NCI-H1092 treated with DMSO at 0.1 percent for 48 hours (cell line): Measurements from ENCODE around the gene JUND.

Experiments used
- DNase-seq: peaks from one replicate; lab custom pipeline; 2025; lab: John Stamatoyannopoulos, UW

The JUND gene

GRCh38 chr19:18290302-18291018 is 9.0 kb upstream of the JUND start:
- DNase-seq, result no peak

GRCh38 chr19:18289471-18290301 is 8.3 kb upstream of the JUND start:
- no peak for DNase-seq

- no peak for DNase-seq
Measured at GRCh38 chr19:18287836-18288772, 6.7 kb upstream of the JUND start.

- no peak for DNase-seq
Measured at GRCh38 chr19:18286973-18287635, 5.7 kb upstream of the JUND start.

- no peak for DNase-seq
Measured at GRCh38 chr19:18284712-18285360, 3.4 kb upstream of the JUND start.

- no peak for DNase-seq
Measured at GRCh38 chr19:18283338-18283737, 1.9 kb upstream of the JUND start.

- DNase-seq, result no peak
Measured at GRCh38 chr19:18282788-18283141, 1.3 kb upstream of the JUND start.

GRCh38 chr19:18282021-18282787 is 782 bp upstream of the JUND start:
- DNase-seq, result peak; percentile 89

GRCh38 chr19:18280247-18281081 is 958 bp downstream of the JUND start:
- peak; percentile 87 for DNase-seq

- DNase-seq, result peak; percentile 95
Measured at GRCh38 chr19:18279516-18280246, 1.7 kb downstream of the JUND start.

- DNase-seq, result no peak
Measured at GRCh38 chr19:18279266-18279515, 2.2 kb downstream of the JUND start.

- DNase-seq, result no peak
Measured at GRCh38 chr19:18278521-18279265, 2.7 kb downstream of the JUND start.

- no peak for DNase-seq
Measured at GRCh38 chr19:18274781-18275356, 6.6 kb downstream of the JUND start.

- no peak for DNase-seq
Measured at GRCh38 chr19:18274219-18274780, 7.1 kb downstream of the JUND start, which contains the start of gene IQCN. Gene IQCN (minus strand): TSS chr19:18274452. CDS start chr19:18269478, 4,974 bp downstream.

- no peak for DNase-seq
Measured at GRCh38 chr19:18273561-18274218, 7.7 kb downstream of the JUND start.

GRCh38 chr19:18271433-18271841 is 10.0 kb downstream of the JUND start:
- no peak for DNase-seq

GRCh38 chr19:18270326-18270725 is 11.1 kb downstream of the JUND start:
- no peak for DNase-seq
